Thyroid gland (tissue), 4 donors: ENCODE data around the gene MEOX1. TPM values are rescaled to one million over a fixed set of nuclear protein-coding genes. Genes with fewer than 3 reads are reported as not detected.

Experiments used
- DNase-seq, 2 donors: peaks; one replicate each; pipeline ENCODE4 v3.0.0-alpha.2; 2019
- H3K27ac ChIP-seq, 3 donors: fragments of 200-600 bp; sonication (generic); 1 replicate in 2 of 3; 2 replicates in 1 of 3; pipeline ENCODE4 v1.5.1; 2016 to 2019; ENCODE audit warnings: mild to moderate bottlenecking in 1 of 3, moderate library complexity in 1 of 3
- H3K27me3 ChIP-seq: fragments of 200-600 bp; sonication (generic); one replicate; pipeline ENCODE4 v1.5.1; 2019
- H3K36me3 ChIP-seq, 2 donors: fragments of 200-600 bp; sonication (generic); one replicate each; pipeline ENCODE4 v1.5.1; 2016 to 2019
- H3K4me1 ChIP-seq, 2 donors: fragments of 200-600 bp; sonication (generic); one replicate each; pipeline ENCODE4 v1.5.1; 2017 to 2019
- H3K4me3 ChIP-seq, 3 donors: fragments of 200-600 bp; sonication (generic); replicated peaks in 1 of 3; 1 replicate in 2 of 3; 2 replicates in 1 of 3; pipeline ENCODE4 v1.5.1; 2016; ENCODE audit warnings: mild to moderate bottlenecking in 1 of 3
- H3K9me3 ChIP-seq: fragments of 200-600 bp; sonication (generic); one replicate; pipeline ENCODE4 v1.5.1; 2017
- POLR2A ChIP-seq, 2 donors: fragments of 450-650 bp; IDR thresholded peaks; one replicate each; pipeline ENCODE4 v1.6.1; 2017; ENCODE audit warnings: antibody characterized with exemption in 2 of 2, mild to moderate bottlenecking in 2 of 2, moderate library complexity in 1 of 2
- WGBS, 2 donors: methylation state at CpG; one replicate each; pipeline ENCODE4 v1.1.5; 2017; 5-methylcytosine and 5-hydroxymethylcytosine counted together
- intact Hi-C: fragments of 100-400 bp; cut with DNase I; formaldehyde crosslinking; loops from one replicate; pipeline ENCODE4 v1.15.1; 2023
- total RNA-seq, 4 donors: library from RNA; depleted of rRNA; stranded (reverse); fragments of >200 nt; gene quantifications; one replicate each; pipeline ENCODE4 v1.2.3, GENCODE V29; 2016
- TF ChIP-seq, protein P1 (sequence below), 6 experiments: fragments of 200-600 bp in 3 of 6; fragments of 450-650 bp in 3 of 6; sonication (generic) in 3 of 6; IDR thresholded peaks; one replicate each; pipeline ENCODE4 v1.5.1; 2016 to 2019; ENCODE audit warnings: antibody characterized with exemption in 6 of 6, mild to moderate bottlenecking in 2 of 6, inconsistent platforms in 1 of 6, moderate library complexity in 1 of 6

Gene MEOX1
- total RNA-seq, 4 donors from 2014 or later: 1.1 to 1.9 (median 1.4) TPM; not detected in 1

DNA sequence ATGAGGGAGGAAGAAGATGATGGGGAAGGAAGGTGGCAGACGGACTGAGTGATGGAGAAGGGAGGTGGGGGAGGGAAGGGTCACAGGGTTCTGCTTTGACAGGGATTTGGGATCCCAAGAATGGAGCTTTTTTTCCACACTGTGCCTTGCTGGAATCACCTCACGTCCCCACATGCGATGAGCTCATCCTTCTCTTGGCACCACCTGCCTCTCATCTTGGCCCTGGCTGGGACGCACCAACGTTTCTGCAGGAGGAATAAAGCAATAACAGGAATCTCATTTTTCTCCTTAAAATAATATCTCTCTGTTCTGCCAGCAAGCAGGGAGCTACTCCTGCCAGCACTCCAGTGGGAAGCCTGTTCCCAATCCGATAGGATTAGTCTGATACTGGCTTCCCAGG is 47.8 kb downstream of the MEOX1 start:
- Histone ChIP-seq H3K36me3 (no peaks in the 10 kb centered on the region), H3K27me3 (no peaks in the 10 kb centered on the region), H3K27ac (no peak overlapping the region), H3K9me3 (no peaks in the 10 kb centered on the region), H3K4me3 (no peak overlapping the region), H3K4me1 (no peaks in the 10 kb centered on the region)
- no peak for DNase-seq
- 58 to 67% methylated on average over 6 of the region's 6 CpGs for WGBS, 2 donors
- TF ChIP-seq POLR2A (IDR thresholded peaks at IDR 0.05): no peak
- TF ChIP-seq, protein P1, sequence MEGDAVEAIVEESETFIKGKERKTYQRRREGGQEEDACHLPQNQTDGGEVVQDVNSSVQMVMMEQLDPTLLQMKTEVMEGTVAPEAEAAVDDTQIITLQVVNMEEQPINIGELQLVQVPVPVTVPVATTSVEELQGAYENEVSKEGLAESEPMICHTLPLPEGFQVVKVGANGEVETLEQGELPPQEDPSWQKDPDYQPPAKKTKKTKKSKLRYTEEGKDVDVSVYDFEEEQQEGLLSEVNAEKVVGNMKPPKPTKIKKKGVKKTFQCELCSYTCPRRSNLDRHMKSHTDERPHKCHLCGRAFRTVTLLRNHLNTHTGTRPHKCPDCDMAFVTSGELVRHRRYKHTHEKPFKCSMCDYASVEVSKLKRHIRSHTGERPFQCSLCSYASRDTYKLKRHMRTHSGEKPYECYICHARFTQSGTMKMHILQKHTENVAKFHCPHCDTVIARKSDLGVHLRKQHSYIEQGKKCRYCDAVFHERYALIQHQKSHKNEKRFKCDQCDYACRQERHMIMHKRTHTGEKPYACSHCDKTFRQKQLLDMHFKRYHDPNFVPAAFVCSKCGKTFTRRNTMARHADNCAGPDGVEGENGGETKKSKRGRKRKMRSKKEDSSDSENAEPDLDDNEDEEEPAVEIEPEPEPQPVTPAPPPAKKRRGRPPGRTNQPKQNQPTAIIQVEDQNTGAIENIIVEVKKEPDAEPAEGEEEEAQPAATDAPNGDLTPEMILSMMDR (IDR thresholded peaks at IDR 0.05): no peak
- intact Hi-C loops: no loop called here

DNA sequence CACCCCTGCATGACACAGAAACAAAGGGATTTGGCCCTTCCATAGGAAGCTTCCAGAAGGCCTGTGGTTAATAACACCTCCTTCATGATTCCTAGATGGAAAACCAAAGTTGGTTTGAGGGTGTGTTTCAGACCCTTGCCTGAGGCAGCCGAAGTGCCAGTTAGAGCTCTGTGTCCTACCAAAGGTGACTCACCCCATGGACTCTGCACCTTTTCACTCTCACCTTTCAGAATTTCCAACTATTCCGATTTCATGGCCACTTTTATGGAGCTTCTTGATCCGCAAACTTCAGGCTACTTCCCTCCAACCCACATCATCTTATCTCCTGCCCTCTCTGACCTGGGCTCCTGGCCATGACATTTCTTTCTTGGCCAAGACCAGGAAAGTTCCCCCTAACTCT is 49.2 kb downstream of the MEOX1 start:
- Histone ChIP-seq H3K27me3 (no peaks in the 10 kb centered on the region), H3K4me1 (no peaks in the 10 kb centered on the region), H3K9me3 (no peaks in the 10 kb centered on the region), H3K36me3 (no peaks in the 10 kb centered on the region), H3K27ac (no peak overlapping the region), H3K4me3 (no peak overlapping the region)
- 94 to 98% methylated on average over 3 of the region's 3 CpGs for WGBS, 2 donors
- TF ChIP-seq, protein P1 (IDR thresholded peaks at IDR 0.05): no peak
- intact Hi-C loops: no loop called here
- no peak for DNase-seq

DNA sequence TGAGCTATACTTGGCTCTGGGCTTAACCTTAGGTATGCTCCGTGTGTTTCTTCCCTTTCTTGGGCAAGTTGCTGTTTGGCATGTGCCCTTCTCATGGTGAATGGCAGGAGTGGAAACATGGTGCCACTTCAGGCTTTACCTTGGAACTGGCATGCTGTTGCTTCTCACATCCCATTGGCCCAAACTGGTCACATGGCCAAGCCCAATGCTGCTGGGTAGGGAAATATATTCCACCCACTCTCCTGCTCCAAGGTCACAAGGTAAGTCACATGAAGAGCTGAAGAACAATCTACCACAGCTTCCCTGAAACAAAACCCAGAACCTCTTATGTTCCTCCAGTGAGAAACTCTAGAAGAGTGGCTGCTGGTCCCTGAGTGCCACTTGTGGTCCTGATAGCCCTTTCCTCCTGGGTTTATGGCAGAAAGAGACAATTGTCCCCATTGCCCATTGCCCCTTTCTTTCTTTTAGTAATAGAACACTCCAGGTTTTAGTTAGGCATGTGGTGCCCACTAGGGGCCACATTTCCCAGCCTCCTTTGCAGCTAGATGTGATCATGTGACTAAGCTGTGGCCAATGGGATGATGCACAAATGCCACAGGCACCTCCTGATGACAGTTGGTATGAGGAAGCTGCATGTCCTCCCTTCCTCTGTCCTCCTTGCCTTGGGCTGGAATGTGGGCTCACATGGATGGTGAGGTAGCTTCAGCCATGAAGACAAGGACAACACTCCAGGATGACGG is 50.3 kb downstream of the MEOX1 start:
- Histone ChIP-seq H3K36me3 (no peaks in the 10 kb centered on the region), H3K4me3 (no peak overlapping the region), H3K27me3 (no peaks in the 10 kb centered on the region), H3K4me1 (no peaks in the 10 kb centered on the region), H3K27ac (no peak overlapping the region), H3K9me3 (no peaks in the 10 kb centered on the region)
- WGBS, 2 donors: 93 to 95% methylated on average over 2 of the region's 2 CpGs
- DNase-seq: no peak
- TF ChIP-seq, protein P1 (IDR thresholded peaks at IDR 0.05): no peak
- TF ChIP-seq POLR2A (IDR thresholded peaks at IDR 0.05): no peak
- intact Hi-C loops: no loop called here

DNA sequence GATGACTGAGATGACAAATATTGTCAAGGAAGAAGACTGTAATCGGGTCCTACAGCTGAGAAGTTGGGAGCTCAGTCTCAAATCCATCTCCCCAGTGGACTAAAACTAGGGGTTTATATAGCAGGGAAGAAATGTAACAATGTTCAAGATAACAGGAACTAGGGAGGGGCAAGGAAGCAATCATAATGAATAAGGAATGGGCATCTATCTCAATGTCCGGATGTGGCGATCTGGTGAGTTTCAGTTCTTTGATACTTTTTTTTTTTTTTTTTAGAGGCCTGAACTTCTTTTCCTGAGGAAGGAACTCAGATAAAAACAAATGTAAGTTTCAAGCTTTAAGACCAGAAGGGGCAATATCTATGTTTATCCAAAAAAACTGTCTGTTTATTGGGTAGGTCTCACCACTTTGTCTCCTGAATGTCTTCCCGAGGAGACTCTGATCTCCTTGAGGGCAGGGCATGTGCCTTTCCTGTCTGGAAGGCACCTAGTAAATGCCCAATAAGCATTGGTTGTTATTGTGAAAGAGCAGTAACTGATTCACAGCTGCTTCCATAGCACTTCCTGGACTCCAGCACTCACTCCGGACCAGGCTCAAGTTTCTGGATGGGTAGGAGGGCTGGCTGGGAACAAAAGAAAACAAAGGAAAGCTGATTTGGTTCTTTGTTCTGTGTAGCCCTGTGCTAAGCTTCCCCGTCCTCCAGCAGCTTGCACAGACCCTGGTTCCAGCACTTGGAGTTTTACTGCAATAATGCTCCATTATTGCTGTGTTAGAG is 51.9 kb downstream of the MEOX1 start:
- no peak for TF ChIP-seq POLR2A (IDR thresholded peaks at IDR 0.05)
- intact Hi-C loops: no loop called here

DNA sequence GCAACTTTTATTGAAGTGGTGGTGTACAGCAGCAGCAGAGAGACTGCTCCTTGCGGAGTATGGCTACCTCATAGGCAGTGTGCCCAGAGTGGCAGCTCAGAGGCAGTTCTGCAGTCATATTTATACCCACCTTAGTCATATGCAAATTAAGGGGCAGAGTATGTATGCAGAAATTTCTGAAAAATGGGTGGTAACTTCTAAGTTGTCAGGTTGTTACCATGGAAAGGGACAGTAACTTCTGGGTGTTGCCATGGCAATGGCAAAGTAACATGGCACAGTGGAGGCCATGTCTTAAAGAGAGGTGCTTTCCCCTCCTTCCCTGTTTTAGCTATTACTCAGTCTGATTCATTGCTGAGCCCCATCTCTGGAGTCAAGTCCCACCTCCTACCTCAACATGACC is 53.4 kb downstream of the MEOX1 start:
- no peak for DNase-seq

More for the DNA sequence above, 51.9 kb downstream of the MEOX1 start:
- no peaks in the 10 kb centered on the region for H3K36me3 ChIP-seq
- H3K27me3 ChIP-seq: no peaks in the 10 kb centered on the region
- H3K4me3 ChIP-seq: no peak overlapping the region
- no peaks in the 10 kb centered on the region for H3K4me1 ChIP-seq
- DNase-seq: no peak
- H3K9me3 ChIP-seq: no peaks in the 10 kb centered on the region
- WGBS, 2 donors: 71 to 73% methylated on average over 6 of the region's 6 CpGs
- H3K27ac ChIP-seq: no peak overlapping the region

More for the DNA sequence above, 53.4 kb downstream of the MEOX1 start:
- TF ChIP-seq, protein P1 (IDR thresholded peaks at IDR 0.05): no peak
- TF ChIP-seq POLR2A (IDR thresholded peaks at IDR 0.05): no peak
- Histone ChIP-seq H3K9me3 (no peaks in the 10 kb centered on the region), H3K27me3 (no peaks in the 10 kb centered on the region), H3K4me1 (no peaks in the 10 kb centered on the region), H3K36me3 (no peaks in the 10 kb centered on the region), H3K27ac (no peak overlapping the region), H3K4me3 (no peak overlapping the region)
- intact Hi-C loops: no loop called here
- 67 to 100% methylated on average over 1 of the region's 1 CpG for WGBS, 2 donors
